K562 (cell line): Measurements from ENCODE around the gene NBPF4.
"Not testable (repeated sequence)": the region's sequence is repeated elsewhere in the genome, so short reads cannot be mapped to it uniquely, and the experiment has no call there.

ENCODE experiments used
- CHD7 ChIP-seq: fragments of 200-600 bp; sonication (generic); IDR thresholded peaks from one replicate; pipeline ENCODE4 v1.6.1; 2012; ENCODE audit warnings: mild to moderate bottlenecking, low read depth, low read length, inconsistent platforms
- KDM1A ChIP-seq, 2 experiments: fragments of 450-650 bp; IDR thresholded peaks; 2 replicates each; pipeline ENCODE4 v1.6.1; 2016; ENCODE audit warnings: mild to moderate bottlenecking in 2 of 2
- TOE1 ChIP-seq, 2 experiments: fragments of 450-650 bp in 1 of 2; sonication (generic) in 1 of 2; formaldehyde crosslinking in 1 of 2; IDR thresholded peaks; 2 replicates each; pipeline versions ENCODE4 v1.7.1 to v1.8.0; 2016 to 2022; ENCODE audit warnings: borderline replicate concordance in 2 of 2, mild to moderate bottlenecking in 2 of 2, antibody characterized with exemption in 1 of 2, inconsistent platforms in 1 of 2, low read depth in 1 of 2, missing genetic modification reagents in 1 of 2, moderate library complexity in 1 of 2
- ZNF232 ChIP-seq: sonication (generic); formaldehyde crosslinking; IDR thresholded peaks from 2 replicates; pipeline ENCODE4 v1.8.0; 2022; ENCODE audit warnings: mild to moderate bottlenecking, missing genetic modification reagents
- ZNF75A ChIP-seq: fragments of 450-650 bp; formaldehyde crosslinking; IDR thresholded peaks from 2 replicates; pipeline ENCODE4 v1.4.0; 2020; ENCODE audit warnings: mild to moderate bottlenecking
- TF ChIP-seq, protein P1 (sequence below), 3 experiments: IDR thresholded peaks in 2 of 3; conservative IDR thresholded peaks in 1 of 3; 2 replicates each; pipeline ENCODE4 v1.5.1; 2011 to 2012; ENCODE audit warnings: low read length in 3 of 3, mild to moderate bottlenecking in 3 of 3, control low read depth in 2 of 3, improper control_type of control experiment in 1 of 3, inconsistent platforms in 1 of 3, low read depth in 1 of 3, mixed read lengths in 1 of 3, moderate library complexity in 1 of 3; ENCODE audit not compliant: insufficient read depth in 2 of 3
- TF ChIP-seq, protein P2 (sequence below): sonication (generic); formaldehyde crosslinking; IDR thresholded peaks from 2 replicates; pipeline ENCODE4 v1.8.1; 2022; ENCODE audit warnings: missing genetic modification reagents

DNA sequence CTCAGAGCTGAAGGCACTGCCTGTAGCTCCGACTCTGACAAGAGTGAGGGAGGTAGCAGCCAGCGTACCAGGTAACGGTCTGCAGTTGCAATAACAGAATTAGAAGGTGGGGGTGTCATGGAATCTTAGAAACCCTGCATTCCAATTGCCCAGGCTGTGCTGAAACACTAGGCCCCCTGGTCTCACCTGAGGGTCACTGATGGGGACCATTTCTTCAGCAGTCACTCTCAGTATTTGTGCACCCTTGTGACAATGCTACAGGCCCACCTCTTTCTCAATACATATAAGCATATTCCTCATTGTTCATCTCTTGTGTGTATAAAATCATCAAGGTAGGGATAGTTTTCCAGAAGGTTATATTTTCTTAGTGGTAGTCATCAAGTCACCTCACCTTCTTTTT, at the start of gene NBPF4:
- TF ChIP-seq ZNF75A (CRISPR knock-in tag); KDM1A (IDR thresholded peaks at IDR 0.05); TOE1 (IDR thresholded peaks at IDR 0.05; ENCODE audit: borderline replicate concordance); TOE1 (CRISPR knock-in tag; IDR thresholded peaks at IDR 0.05; ENCODE audit: borderline replicate concordance, low read depth); CHD7; ZNF232 (CRISPR knock-in tag): not testable (repeated sequence)
- TF ChIP-seq, protein P1, sequence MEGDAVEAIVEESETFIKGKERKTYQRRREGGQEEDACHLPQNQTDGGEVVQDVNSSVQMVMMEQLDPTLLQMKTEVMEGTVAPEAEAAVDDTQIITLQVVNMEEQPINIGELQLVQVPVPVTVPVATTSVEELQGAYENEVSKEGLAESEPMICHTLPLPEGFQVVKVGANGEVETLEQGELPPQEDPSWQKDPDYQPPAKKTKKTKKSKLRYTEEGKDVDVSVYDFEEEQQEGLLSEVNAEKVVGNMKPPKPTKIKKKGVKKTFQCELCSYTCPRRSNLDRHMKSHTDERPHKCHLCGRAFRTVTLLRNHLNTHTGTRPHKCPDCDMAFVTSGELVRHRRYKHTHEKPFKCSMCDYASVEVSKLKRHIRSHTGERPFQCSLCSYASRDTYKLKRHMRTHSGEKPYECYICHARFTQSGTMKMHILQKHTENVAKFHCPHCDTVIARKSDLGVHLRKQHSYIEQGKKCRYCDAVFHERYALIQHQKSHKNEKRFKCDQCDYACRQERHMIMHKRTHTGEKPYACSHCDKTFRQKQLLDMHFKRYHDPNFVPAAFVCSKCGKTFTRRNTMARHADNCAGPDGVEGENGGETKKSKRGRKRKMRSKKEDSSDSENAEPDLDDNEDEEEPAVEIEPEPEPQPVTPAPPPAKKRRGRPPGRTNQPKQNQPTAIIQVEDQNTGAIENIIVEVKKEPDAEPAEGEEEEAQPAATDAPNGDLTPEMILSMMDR (IDR thresholded peaks at IDR 0.05 in 2 of 3, conservative IDR thresholded peaks at IDR 0.05 in 1 of 3; ENCODE audit: insufficient read depth in 2 of 3, low read depth in 1 of 3, low read length in 3 of 3), result not testable (repeated sequence)
- TF ChIP-seq, protein P2, sequence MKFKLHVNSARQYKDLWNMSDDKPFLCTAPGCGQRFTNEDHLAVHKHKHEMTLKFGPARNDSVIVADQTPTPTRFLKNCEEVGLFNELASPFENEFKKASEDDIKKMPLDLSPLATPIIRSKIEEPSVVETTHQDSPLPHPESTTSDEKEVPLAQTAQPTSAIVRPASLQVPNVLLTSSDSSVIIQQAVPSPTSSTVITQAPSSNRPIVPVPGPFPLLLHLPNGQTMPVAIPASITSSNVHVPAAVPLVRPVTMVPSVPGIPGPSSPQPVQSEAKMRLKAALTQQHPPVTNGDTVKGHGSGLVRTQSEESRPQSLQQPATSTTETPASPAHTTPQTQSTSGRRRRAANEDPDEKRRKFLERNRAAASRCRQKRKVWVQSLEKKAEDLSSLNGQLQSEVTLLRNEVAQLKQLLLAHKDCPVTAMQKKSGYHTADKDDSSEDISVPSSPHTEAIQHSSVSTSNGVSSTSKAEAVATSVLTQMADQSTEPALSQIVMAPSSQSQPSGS (CRISPR knock-in tag), result not testable (repeated sequence)
